Activated T-cell treated with anti-CD3 and anti-CD28 coated beads, Interleukin-2, amount 50 U/mL, for 1 hour (primary cell): Measurements from ENCODE around the gene GPR45.
A peak's percentile ranks its signal among the peaks of the same experiment; 100 is the strongest.
"Not testable (repeated sequence)": the region's sequence is repeated elsewhere in the genome, so short reads cannot be mapped to it uniquely, and the experiment has no call there.

ENCODE experiments used
- DNase-seq: peaks from one replicate; pipeline ENCODE4 v3.0.0-alpha.2; 2020

Gene GPR45, protein sequence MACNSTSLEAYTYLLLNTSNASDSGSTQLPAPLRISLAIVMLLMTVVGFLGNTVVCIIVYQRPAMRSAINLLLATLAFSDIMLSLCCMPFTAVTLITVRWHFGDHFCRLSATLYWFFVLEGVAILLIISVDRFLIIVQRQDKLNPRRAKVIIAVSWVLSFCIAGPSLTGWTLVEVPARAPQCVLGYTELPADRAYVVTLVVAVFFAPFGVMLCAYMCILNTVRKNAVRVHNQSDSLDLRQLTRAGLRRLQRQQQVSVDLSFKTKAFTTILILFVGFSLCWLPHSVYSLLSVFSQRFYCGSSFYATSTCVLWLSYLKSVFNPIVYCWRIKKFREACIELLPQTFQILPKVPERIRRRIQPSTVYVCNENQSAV

DNA sequence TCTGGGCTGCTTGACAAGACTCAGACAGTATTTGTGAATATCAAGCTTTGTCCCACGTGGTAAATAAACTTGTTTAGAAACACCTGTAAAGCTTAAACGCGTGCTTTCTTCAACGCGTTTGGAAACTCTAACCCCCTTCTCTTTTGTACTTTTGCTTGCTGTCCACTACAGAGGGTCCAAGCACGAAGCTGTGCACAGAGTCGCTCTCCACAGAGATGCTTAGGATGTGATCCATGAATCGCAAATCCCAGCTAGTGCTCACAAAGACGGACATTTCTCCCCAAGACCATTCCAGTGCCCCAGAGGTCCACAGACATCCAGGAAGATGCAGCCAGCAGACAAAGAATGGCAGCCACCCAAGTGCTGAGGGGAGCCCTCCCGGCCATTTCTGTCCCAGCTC lies at the start of gene GPR45:
Gene GPR45, plus strand, starts transcription at position 301 of the 400 bp plus-strand sequence. CDS start 116 bp downstream, outside the sequence.
- no peak for DNase-seq

DNA sequence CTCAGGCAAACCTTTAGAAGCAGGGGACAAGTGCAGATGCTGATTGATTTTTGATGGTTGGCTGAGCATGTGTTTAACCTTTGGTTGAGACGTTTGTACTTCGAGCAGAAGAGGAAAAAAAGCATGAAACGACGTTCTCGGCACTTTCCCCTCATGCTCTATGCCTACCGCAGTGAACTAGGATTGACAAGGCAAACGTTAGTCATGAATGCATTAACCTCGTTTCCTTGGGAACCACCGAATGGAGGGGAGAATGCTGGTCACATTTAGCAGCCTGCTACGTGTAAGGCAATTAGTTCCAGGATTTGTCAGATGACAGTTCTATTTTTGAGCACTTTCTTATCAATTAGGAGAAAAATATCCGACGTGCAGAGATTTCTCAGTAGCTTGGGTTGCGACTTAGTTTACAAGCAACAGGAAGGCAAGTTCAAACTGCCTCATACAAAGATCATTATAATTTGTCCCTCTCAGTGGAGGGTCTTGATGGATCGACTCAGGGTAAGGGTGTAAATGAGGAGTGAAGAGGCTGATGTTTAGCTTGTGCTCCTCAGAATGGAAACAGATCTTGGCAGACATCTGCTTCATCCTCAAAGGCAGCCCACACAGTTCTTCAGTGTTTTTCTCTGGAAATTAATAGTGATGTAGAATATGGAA lies 47.4 kb upstream of the GPR45 start:
- DNase-seq, result no peak

DNA sequence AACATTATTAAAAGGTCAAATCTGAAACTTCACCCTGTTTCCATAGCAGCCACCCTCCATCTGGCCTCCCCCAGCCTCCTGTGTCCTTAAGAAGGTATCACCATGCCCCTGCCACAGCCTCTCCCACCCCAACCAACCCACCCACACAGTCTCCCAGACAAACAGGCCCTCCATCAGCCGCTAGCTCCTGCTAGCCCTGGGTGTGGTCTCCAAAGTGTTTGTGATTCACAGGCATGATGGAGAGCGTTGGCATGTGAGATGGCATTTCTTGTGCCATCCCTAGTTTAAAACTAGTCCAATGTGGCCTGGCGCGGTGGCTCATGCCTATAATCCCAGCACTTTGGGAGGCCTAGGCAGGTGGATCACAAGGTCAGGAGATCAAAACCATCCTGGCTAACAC lies 44.9 kb upstream of the GPR45 start:
- no peak for DNase-seq

DNA sequence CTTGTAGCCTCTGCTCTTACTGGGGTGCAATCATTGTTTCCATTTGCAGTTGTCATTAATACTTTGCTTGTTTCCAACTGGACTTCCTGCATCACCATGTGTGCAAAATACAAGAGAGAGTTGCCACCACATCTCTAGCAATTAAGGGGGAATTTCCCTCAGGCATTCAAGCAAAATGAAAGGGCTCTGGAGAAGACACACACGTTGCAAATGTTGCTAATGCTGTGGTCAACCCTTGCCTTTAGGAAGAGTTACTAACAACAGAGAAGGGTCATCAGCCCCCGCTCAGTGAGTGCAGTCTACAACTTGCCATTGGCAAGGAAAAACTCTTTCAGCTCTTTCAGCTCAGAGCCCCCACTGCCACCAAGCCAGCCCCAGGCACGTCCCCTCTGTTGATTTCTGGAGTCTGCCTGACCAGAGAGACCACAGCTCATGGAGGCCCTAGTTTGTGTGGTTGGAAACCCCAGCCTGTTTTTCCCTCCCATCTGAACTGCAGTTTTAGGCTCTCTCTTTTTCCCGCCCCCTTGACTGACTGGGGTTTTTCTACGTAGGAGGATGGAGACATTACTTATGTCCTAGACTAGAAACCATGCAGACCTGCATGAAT lies 25.9 kb upstream of the GPR45 start:
- no peak for DNase-seq

DNA sequence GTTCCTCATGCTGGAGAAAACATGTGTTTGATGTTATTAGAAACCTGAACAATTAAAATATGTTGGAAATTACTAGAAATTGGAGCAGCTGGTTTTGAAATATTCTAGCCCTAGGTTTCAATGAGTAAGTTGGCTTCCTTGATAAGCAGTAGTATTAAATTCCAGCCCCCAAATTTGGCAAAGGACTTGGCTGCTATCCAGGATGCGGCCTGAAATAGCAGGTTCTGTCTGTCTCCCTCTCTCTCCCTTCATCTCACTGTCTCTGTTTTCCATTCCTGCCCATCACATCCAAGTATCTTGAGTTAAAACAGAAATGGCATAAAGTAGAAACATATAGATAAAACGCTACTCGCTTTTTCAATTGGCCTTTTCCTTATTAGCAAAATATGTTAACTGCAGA lies 20.9 kb upstream of the GPR45 start:
- no peak for DNase-seq

DNA sequence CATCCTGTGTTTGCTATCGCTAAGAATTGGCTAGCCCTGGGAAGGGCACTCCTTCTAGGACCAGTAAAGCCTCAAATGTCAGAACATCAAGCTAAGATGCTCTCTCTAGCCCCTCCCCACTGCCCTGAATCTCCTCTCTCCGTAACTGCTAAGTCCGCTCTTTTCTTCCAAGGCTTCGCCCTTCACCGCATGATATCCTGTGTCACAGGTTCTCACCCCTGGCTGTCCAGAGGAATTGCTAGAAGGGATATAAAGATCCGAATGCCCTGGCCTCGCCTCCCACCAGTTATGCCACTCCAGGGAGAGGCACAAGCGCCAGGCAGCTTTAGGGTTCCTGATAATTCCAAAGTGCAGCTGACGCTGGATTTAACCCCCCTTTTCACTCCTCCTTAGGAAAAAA lies 17.1 kb upstream of the GPR45 start:
- no peak for DNase-seq

DNA sequence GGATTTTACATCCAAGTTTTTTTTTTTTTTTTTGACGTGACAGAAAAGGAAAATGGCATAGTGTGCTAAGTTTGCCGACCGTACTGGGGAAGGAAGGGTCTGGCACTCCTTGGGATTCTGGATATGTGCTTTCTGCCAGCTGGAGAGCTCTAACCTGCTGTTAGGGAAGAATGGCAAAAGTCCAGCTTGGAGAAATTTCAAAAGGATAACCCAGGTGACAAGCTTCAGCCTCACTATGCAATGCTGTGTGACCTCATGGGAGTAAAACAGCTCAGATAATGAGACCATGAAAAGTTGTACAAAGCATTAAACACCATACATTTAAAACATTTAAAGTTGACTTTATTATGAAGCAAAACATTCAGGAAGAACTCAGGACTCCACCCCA lies 10.3 kb upstream of the GPR45 start:
- DNase-seq, result no peak

DNA sequence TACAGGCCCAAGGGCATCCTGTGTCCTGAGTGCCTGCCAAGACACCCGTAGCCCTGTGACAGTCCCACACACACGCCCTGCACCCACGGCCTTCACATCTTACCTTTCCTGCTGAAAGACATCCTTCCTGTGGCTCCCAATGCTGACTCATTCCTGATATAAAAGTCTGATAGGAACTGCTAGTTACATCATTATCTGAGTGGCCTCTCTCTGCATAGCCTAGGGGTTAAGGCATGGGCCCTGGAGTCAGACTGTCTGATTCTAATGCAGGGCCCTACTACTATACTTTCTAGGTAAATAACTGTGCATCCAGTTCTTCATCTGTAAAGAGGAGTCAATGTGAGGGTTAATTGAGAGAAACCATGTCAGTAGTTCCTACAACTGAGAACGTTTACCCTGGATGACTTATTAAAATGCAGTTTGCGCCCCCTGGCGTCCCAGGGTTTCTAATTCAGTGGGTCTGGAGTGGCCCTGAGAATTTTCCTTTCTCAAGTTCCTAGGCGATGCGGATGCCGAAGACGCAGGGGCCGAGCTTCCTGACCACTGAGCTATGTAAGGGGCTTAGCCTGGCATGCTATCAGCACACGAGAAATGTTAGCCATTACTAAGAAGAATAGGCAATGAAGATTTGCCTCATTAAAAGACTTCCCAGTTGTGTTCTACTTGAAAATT lies 6.0 kb upstream of the GPR45 start:
- peak; percentile 58 for DNase-seq

DNA sequence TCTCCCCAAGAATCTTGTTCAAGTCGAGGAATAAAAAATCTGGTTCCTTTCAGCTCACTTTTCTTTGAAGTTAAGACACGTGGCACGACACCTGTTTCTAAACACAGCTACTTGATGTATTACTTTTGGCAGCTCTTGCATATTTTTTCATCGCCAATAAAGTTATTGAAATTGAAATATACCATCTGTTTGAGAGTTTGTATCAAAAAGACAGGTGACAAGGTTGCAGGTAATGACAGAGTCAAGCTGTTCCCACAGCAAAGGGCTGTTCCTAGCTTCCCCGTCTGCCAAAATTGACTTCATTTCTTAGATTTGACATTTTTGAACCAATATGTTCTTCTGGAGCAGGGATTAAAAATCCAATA lies 5.5 kb upstream of the GPR45 start:
- DNase-seq, result no peak

DNA sequence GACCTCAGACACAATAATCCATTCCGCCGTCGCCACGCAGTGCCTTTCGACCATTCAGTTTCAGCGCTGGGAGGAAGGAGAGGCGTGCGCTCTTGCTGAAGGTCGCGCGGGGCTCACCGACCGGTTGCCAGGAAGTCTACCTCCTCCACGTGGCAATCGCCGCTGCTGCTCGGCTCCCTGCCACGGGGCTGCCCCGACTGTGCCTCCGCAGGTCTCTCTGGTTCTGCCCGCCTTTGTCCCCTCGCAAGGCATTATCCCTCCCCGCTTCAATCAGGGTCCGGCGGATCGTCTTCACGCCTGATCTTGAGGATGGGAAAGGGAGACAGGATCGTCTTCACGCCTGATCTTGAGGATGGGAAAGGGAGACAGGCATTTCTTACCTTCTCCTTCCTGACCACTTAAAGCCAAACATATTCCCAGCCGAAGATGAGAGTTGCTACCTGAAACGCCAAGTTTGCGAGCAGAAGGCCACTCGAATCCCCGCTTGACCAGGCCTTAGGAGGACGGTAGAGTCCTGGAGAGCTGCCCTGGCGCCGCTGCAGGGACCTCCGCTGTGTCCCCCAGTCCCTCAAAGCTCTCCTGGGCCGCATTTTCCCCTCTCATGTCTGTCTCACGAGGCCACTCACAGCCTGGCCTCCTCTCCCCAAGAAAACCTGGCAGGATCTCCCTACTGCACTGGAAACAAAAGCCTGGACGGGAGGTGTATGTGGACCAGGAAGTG lies 4.3 kb upstream of the GPR45 start:
- DNase-seq, result peak; percentile 21

DNA sequence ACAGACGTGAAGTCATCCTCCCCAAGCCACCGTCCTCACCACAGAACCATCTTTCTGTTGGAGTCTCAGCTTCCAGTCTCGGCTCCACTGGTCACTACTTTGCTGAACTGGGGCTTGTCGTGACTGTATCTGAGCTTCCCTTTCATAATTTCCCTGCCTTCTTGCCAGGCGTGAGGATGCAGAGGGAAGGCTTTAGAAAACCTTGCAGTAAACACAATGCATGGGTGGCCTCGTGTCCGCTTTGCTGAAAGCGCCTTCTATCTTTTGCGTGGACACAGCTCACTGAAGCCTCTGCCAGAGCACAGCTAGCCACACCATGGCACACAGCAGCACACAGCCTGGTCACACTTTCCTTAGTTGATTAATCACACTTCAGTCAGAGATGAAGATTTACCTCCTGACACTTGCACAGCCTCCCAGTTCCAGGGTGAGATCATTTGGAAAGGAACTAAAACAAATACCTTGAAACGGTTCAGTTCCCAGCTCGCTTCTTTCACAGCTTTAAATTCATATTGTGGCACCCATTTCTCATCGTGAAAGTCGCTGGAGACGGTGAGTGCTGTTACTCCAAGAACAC lies 2.8 kb upstream of the GPR45 start:
- no peak for DNase-seq

DNA sequence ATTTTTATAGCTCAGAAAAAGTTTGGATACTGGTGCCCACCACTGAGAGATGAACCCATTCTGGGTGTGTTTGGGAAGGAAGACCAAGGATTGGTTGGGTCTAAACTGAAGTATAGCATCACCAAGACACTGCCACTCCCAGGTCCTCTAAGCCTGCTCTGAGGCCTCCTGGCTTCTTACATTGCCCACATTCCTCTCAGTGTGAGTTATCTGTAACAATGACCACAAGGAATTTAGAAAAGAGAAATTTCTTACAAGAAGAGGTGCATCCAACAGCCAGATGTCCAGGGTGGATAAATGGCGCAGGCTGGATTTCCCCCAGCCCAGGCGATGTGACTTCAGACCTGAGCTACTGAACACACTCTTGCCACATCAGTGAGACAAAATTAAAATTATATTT lies 1.6 kb upstream of the GPR45 start:
- DNase-seq, result no peak

DNA sequence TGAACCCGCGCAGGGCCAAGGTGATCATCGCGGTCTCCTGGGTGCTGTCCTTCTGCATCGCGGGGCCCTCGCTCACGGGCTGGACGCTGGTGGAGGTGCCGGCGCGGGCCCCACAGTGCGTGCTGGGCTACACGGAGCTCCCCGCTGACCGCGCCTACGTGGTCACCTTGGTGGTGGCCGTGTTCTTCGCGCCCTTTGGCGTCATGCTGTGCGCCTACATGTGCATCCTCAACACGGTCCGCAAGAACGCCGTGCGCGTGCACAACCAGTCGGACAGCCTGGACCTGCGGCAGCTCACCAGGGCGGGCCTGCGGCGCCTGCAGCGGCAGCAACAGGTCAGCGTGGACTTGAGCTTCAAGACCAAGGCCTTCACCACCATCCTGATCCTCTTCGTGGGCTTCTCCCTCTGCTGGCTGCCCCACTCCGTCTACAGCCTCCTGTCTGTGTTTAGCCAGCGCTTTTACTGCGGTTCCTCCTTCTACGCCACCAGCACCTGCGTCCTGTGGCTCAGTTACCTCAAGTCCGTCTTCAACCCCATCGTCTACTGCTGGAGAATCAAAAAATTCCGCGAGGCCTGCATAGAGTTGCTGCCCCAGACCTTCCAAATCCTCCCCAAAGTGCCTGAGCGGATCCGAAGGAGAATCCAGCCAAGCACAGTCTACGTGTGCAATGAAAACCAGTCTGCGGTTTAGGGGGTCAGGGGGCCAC lies 897 bp downstream of the GPR45 start:
- no peak for DNase-seq

DNA sequence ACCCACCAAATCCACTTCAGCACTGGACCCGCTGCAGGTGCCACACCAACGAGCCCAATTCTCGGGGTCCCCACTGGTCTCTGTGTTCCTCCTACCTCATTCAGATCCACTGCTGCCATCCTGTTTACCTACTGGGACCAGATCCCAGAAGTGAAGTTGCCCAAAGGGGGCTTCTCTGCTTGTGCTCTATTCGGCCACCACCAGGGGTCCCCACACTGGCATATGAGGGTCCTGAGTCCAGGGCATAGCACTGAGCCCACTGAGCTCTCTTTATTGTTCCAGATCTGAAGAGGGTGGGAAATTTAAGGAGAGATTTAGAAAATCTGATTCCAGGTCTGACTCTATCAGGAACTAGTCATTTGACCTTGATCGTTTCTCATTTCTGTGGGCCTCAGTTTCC lies 2.4 kb downstream of the GPR45 start:
- no peak for DNase-seq

DNA sequence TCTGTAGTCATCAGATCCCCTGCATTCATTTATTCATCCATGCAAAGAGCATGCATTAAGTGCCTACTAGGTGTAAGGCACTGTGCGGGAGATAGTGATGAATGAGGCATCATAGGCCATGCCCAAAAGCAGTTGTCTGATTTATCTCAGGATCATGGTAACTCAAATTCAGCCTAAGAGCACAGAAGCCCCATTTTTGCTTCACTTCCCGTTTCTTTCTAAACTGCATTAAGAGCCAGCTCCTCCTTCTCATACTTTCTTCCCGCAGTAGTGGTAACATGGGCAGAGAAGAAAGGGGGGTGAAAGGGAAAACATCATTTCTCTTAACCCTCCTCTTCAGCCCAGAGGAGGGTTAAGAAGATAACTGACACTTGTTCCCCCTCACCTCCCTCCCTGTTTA lies 2.9 kb downstream of the GPR45 start:
- DNase-seq, result no peak

DNA sequence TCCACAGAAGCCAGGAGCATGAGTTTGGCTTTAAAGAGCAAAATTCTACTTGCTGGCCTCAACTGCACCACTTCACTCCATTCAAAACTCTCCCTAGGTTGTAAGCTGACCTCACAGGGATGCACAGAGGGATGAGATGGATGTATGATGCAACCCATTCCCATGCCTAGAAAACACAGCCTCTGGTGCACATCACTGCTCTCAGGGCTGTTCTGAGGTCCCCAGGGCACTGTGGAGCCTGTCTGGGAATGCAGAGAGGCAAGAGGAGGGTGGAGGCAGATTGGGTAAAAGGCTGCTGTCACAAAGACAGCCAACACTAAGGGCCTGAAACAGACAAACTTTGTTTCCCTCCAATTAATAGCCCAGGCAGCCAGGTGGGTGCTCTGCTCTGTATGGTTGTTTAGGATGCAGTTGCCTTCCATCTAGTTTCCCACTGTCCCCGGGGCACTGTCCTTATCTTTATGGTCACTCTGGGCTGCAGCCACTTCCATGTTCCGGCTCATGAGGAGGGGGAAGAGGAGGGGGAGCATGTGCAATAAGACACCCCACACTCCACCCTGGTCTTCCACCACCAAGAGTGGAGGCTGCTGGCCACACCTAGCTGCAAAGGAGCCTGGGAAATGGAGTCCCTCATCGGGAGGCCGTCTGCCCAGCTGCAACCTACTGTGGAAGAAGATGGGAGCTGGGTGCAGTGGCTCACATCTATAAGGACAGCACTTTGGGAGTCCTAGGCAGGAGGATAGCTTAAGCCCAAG lies 7.0 kb downstream of the GPR45 start:
- DNase-seq, result no peak

DNA sequence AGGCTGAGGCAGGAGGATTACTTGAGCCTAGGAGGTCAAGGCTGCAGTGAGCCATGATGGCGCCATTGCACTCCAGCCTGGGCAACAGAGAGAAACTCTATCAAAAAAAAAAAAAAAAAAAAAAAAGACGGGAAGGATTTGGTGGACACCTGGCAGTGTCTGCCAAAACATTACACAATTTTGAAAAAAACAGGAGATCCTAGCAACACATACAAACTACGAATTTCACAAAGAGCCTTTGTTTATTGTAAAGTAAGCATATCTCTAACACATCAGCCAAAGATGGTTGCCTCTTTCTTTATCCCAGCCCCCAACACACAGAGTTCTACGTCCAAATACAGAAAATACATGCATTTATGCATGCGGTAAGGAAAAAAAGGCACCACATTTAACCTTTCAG lies 7.6 kb downstream of the GPR45 start:
- no peak for DNase-seq

DNA sequence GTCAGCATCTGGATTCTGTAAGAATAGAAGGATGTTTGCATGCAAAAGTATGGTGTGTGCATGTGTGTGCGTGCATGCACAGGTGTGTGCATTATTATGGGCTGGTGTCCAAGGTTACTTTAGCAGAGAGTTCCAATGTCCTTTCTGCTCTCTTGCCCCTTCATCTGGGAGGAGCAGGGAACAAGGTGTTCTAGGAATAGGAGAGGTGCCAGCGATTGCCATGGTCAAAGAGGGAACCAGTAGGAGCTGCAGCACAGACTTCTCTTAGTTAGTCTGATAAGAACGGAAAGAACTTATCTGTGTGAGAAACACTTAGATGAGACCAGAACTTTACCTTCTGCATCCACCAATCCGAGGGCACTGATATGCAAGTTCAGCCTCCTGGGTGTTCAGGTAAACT lies 8.3 kb downstream of the GPR45 start:
- no peak for DNase-seq

DNA sequence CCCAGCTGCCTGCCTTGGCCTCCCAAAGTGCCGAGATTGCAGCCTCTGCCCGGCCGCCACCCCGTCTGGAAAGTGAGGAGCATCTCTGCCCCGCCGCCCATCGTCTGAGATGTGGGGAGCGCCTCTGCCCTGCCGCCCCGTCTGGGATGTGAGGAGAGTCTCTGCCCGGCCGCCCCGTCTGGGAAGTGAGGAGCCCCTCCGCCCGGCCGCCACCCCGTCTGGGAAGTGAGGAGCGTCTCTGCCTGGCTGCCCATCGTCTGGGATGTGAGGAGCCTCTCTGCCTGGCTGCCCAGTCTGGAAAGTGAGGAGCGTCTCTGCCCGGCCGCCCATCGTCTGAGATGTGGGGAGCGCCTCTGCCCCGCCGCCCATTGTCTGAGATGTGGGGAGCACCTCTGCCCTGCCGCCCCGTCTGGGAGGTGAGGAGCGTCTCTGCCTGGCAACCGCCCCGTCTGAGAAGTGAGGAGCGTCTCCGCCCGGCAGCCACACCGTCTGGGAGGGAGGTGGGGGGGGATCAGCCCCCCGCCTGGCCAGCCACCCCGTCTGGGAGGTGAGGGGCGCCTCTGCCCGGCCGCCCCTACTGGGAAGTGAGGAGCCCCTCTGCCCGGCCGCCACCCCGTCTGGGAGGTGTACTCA lies 9.6 kb downstream of the GPR45 start:
- not testable (repeated sequence) for DNase-seq

DNA sequence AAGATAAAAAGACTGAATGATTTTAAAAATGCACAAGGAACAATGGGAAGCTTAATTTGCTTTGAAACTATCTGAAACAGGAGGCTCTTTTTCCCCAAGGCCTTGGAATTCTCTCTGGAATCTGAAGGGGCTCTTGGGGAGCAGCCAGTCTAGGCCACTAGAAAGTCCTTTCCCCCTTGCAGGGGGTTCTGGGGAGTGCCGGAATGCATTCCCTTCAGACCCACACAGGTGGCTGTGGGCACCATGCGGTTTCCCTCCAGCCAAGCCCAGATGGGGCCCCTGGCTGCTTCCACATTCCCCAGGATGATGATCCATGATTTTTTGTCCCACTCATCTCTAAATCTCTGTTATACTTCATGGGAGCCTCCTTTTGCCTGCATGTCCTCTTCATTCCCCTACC lies 10.7 kb downstream of the GPR45 start:
- DNase-seq, result no peak
